Fibroblast of lung (primary cell): ENCODE data around the gene GLIS1. TPM values are rescaled to one million over a fixed set of nuclear protein-coding genes. Genes with fewer than 3 reads are reported as not detected.

ENCODE experiments used
- DNase-seq, 2 donors: peaks; one replicate each; pipeline versions ENCODE4 v3.0.0 to v3.0.0-alpha.2; 2010; ENCODE audit warnings: low read depth in 2 of 2
- H2AFZ ChIP-seq: 2 replicates; pipeline ENCODE4 v1.5.1; 2012; ENCODE audit warnings: low read length, control low read depth, inconsistent platforms
- H3K27ac ChIP-seq: 2 replicates; pipeline ENCODE4 v1.5.1; 2011; ENCODE audit warnings: low read length, control low read depth; ENCODE audit not compliant: insufficient read depth
- H3K27me3 ChIP-seq: 2 replicates; pipeline ENCODE4 v1.5.1; 2011; ENCODE audit warnings: mild to moderate bottlenecking, low read length; ENCODE audit not compliant: control insufficient read depth, insufficient read depth
- H3K36me3 ChIP-seq: 2 replicates; pipeline ENCODE4 v1.5.1; 2011; ENCODE audit warnings: low read length; ENCODE audit not compliant: control insufficient read depth, insufficient read depth
- H3K4me1 ChIP-seq: 2 replicates; pipeline ENCODE4 v1.5.1; 2011; ENCODE audit warnings: low read length; ENCODE audit not compliant: control insufficient read depth, insufficient read depth; ENCODE audit errors: extremely low read depth
- H3K4me2 ChIP-seq: 2 replicates; pipeline ENCODE4 v1.5.1; 2011; ENCODE audit warnings: low read length, control low read depth; ENCODE audit not compliant: insufficient read depth; ENCODE audit errors: extremely low read depth
- H3K4me3 ChIP-seq, 4 experiments: fragments of 200-600 bp in 1 of 4; sonication (generic) in 1 of 4; replicated peaks in 1 of 4; 2 replicates each; pipeline ENCODE4 v1.5.1; 2011 to 2016; ENCODE audit warnings: low read length in 4 of 4, low read depth in 3 of 4, mild to moderate bottlenecking in 3 of 4, control low read depth in 2 of 4, inconsistent platforms in 1 of 4, mixed read lengths in 1 of 4; ENCODE audit not compliant: insufficient read depth in 1 of 4; ENCODE audit errors: control extremely low read depth in 1 of 4
- H3K79me2 ChIP-seq: 2 replicates; pipeline ENCODE4 v1.5.1; 2012; ENCODE audit warnings: mild to moderate bottlenecking, low read length, inconsistent platforms; ENCODE audit not compliant: control insufficient read depth, insufficient read depth
- H3K9ac ChIP-seq: 2 replicates; pipeline ENCODE4 v1.5.1; 2011; ENCODE audit warnings: mild to moderate bottlenecking, low read length, control low read depth; ENCODE audit not compliant: insufficient read depth
- H3K9me3 ChIP-seq: 2 replicates; pipeline ENCODE4 v1.5.1; 2012; ENCODE audit warnings: low read depth, low read length; ENCODE audit not compliant: control insufficient read depth, insufficient read depth
- H4K20me1 ChIP-seq: 2 replicates; pipeline ENCODE4 v1.5.1; 2011; ENCODE audit warnings: low read length; ENCODE audit not compliant: control insufficient read depth, insufficient read depth; ENCODE audit errors: extremely low read depth
- EZH2 ChIP-seq: IDR thresholded peaks from 2 replicates; pipeline ENCODE4 v1.5.1; 2012; ENCODE audit warnings: low read length, control low read depth, mild to moderate bottlenecking; ENCODE audit errors: missing control alignments
- polyA plus RNA-seq, 2 donors: library from polyadenylated mRNA; depleted of rRNA in 1 of 2; stranded (reverse) in 1 of 2; unstranded in 1 of 2; fragments of >200 nt; gene quantifications; 2 replicates each; pipeline ENCODE4 v1.2.1, GENCODE V29; 2011 to 2012; ENCODE audit warnings: missing spikeins in 1 of 2
- total RNA-seq: library from RNA; depleted of rRNA; stranded (reverse); fragments of >200 nt; gene quantifications from 2 replicates; pipeline ENCODE4 v1.2.1, GENCODE V29; 2014
- TF ChIP-seq, protein P1 (sequence below), 2 donors: IDR thresholded peaks in 1 of 2; conservative IDR thresholded peaks in 1 of 2; 1 replicate in 1 of 2; 2 replicates in 1 of 2; pipeline ENCODE4 v1.5.1; 2011 to 2012; ENCODE audit warnings: low read length in 2 of 2, control low read depth in 1 of 2, inconsistent platforms in 1 of 2, low read depth in 1 of 2, mild to moderate bottlenecking in 1 of 2

The GLIS1 gene
- total and polyA plus RNA-seq, 2 donors (not counting 1 experiment from before 2014, with no cell fraction given) = under 0.01 to 0.05 TPM

GRCh38 chr1:53606651-53607051 lies 132.3 kb downstream of the GLIS1 start:
- Histone ChIP-seq H3K4me2 (no peak overlapping the region), H3K27ac (no peak overlapping the region), H3K4me3 (no peak overlapping the region), H3K9ac (no peak overlapping the region), H4K20me1 (no peaks in the 10 kb centered on the region), H3K79me2 (no peaks in the 10 kb centered on the region), H2AFZ (no peak overlapping the region), H3K4me1 (no peaks in the 10 kb centered on the region), H3K27me3 (no peaks in the 10 kb centered on the region), H3K9me3 (no peaks in the 10 kb centered on the region), H3K36me3 (no peaks in the 10 kb centered on the region)
- no peak for TF ChIP-seq EZH2
- TF ChIP-seq, protein P1, sequence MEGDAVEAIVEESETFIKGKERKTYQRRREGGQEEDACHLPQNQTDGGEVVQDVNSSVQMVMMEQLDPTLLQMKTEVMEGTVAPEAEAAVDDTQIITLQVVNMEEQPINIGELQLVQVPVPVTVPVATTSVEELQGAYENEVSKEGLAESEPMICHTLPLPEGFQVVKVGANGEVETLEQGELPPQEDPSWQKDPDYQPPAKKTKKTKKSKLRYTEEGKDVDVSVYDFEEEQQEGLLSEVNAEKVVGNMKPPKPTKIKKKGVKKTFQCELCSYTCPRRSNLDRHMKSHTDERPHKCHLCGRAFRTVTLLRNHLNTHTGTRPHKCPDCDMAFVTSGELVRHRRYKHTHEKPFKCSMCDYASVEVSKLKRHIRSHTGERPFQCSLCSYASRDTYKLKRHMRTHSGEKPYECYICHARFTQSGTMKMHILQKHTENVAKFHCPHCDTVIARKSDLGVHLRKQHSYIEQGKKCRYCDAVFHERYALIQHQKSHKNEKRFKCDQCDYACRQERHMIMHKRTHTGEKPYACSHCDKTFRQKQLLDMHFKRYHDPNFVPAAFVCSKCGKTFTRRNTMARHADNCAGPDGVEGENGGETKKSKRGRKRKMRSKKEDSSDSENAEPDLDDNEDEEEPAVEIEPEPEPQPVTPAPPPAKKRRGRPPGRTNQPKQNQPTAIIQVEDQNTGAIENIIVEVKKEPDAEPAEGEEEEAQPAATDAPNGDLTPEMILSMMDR (conservative IDR thresholded peaks at IDR 0.05 in 1 of 2, IDR thresholded peaks at IDR 0.05 in 1 of 2; ENCODE audit: low read depth in 1 of 2, low read length in 2 of 2) = no peak
- DNase-seq = no peak

DNA sequence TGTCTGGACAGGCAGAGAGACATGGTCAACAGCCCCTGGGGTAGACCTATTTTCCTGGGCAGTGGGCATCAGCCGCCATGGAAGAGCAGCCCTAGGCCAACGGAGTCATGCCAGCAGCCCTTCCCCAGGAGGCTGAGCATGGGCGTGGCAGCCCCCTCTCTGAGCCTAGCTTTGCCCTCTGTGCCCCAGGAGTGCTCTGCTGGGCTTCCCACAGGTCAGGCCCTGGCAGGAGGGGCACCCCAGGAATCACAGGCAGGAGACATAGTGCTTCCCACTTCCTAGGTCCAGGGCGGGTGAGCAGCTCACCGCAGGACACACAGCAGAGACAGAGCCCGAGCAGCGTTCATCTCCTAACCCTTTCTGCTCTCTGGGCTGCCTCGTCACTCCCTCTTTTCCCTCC lies 132.8 kb downstream of the GLIS1 start:
- no peaks in the 10 kb centered on the region for H4K20me1 ChIP-seq

GRCh38 chr1:53605181-53605580 lies 133.8 kb downstream of the GLIS1 start:
- Histone ChIP-seq H3K9ac (no peak overlapping the region), H4K20me1 (no peaks in the 10 kb centered on the region), H3K4me1 (no peaks in the 10 kb centered on the region), H3K4me2 (no peak overlapping the region), H2AFZ (no peak overlapping the region), H3K27me3 (no peaks in the 10 kb centered on the region), H3K9me3 (no peaks in the 10 kb centered on the region), H3K36me3 (no peaks in the 10 kb centered on the region), H3K27ac (no peak overlapping the region), H3K4me3 (no peak overlapping the region), H3K79me2 (no peaks in the 10 kb centered on the region)
- DNase-seq = no peak
- no peak for TF ChIP-seq EZH2
- TF ChIP-seq, protein P1 (conservative IDR thresholded peaks at IDR 0.05 in 1 of 2, IDR thresholded peaks at IDR 0.05 in 1 of 2; ENCODE audit: low read depth in 1 of 2, low read length in 2 of 2) = no peak

More for the DNA sequence above, 132.8 kb downstream of the GLIS1 start:
- Histone ChIP-seq H3K79me2 (no peaks in the 10 kb centered on the region), H2AFZ (no peak overlapping the region), H3K36me3 (no peaks in the 10 kb centered on the region), H3K9me3 (no peaks in the 10 kb centered on the region), H3K4me3 (no peak overlapping the region), H3K27ac (no peak overlapping the region), H3K4me1 (no peaks in the 10 kb centered on the region), H3K27me3 (no peaks in the 10 kb centered on the region), H3K4me2 (no peak overlapping the region), H3K9ac (no peak overlapping the region)
- DNase-seq = no peak
- TF ChIP-seq, protein P1 (conservative IDR thresholded peaks at IDR 0.05 in 1 of 2, IDR thresholded peaks at IDR 0.05 in 1 of 2; ENCODE audit: low read depth in 1 of 2, low read length in 2 of 2) = no peak
- no peak for TF ChIP-seq EZH2
